HepG2 (cell line): ENCODE data around the gene CDK11B. TPM values are rescaled to one million over a fixed set of nuclear protein-coding genes. Genes with fewer than 3 reads are reported as not detected.

ENCODE experiments used
- AHDC1 ChIP-seq: sonication (generic); formaldehyde crosslinking; IDR thresholded peaks from 2 replicates; pipeline ENCODE4 v1.5.1; 2020; ENCODE audit warnings: mild to moderate bottlenecking, missing genetic modification reagents, borderline replicate concordance
- BHLHE40 ChIP-seq: IDR thresholded peaks from 2 replicates; pipeline ENCODE4 v1.6.1; 2011; ENCODE audit warnings: low read length, improper control_type of control experiment
- FOXJ3 ChIP-seq: sonication (generic); formaldehyde crosslinking; IDR thresholded peaks from 2 replicates; pipeline ENCODE4 v1.4.0; 2020; ENCODE audit warnings: missing genetic modification reagents, mild to moderate bottlenecking, borderline replicate concordance
- JUNB ChIP-seq: sonication (generic); formaldehyde crosslinking; IDR thresholded peaks from 2 replicates; pipeline ENCODE4 v1.8.0; 2022; ENCODE audit warnings: missing genetic modification reagents, mild to moderate bottlenecking, borderline replicate concordance
- MAFK ChIP-seq, 2 experiments: IDR thresholded peaks in 1 of 2; conservative IDR thresholded peaks in 1 of 2; 2 replicates each; pipeline ENCODE4 v1.6.1; 2011; ENCODE audit warnings: improper control_type of control experiment in 2 of 2, low read length in 2 of 2
- MBNL3 ChIP-seq: fragments of 250-450 bp; sonication (Bioruptor Pico); conservative IDR thresholded peaks from 2 replicates; pipeline ENCODE4 v1.8.0; 2022; ENCODE audit warnings: mild to moderate bottlenecking, inconsistent platforms
- MYC ChIP-seq: sonication (generic); formaldehyde crosslinking; IDR thresholded peaks from 2 replicates; pipeline ENCODE4 v1.9.0; 2021; ENCODE audit warnings: missing genetic modification reagents, borderline replicate concordance
- NFE2L2 ChIP-seq: fragments of 150-350 bp; IDR thresholded peaks from 2 replicates; pipeline ENCODE4 v1.6.1; 2014; ENCODE audit warnings: low read length
- PAF1 ChIP-seq: IDR thresholded peaks from 2 replicates; pipeline ENCODE4 v1.6.1; 2016; ENCODE audit warnings: missing genetic modification reagents, missing compliant biosample characterization
- PHF21A ChIP-seq: sonication (generic); formaldehyde crosslinking; IDR thresholded peaks from 2 replicates; pipeline ENCODE4 v1.5.0; 2020; ENCODE audit warnings: mild to moderate bottlenecking, missing genetic modification reagents
- REPIN1 ChIP-seq: sonication (generic); formaldehyde crosslinking; IDR thresholded peaks from 2 replicates; pipeline ENCODE4 v1.8.0; 2022; ENCODE audit warnings: missing genetic modification reagents, low read depth, mild to moderate bottlenecking, borderline replicate concordance
- RFXANK ChIP-seq: IDR thresholded peaks from 2 replicates; pipeline ENCODE4 v1.6.1; 2016
- SRSF9 ChIP-seq: fragments of 200-400 bp; formaldehyde crosslinking; IDR thresholded peaks from 2 replicates; pipeline ENCODE4 v1.6.1; 2018; ENCODE audit warnings: borderline replicate concordance, mild to moderate bottlenecking, low read depth, low read length; ENCODE audit not compliant: insufficient read depth, poor library complexity, severe bottlenecking
- TCF7 ChIP-seq: sonication (generic); IDR thresholded peaks from 2 replicates; pipeline ENCODE4 v1.6.1; 2016; ENCODE audit warnings: antibody characterized with exemption, low read depth
- TERF1 ChIP-seq: sonication (generic); formaldehyde crosslinking; IDR thresholded peaks from 2 replicates; pipeline ENCODE4 v1.8.0; 2022; ENCODE audit warnings: mild to moderate bottlenecking, missing genetic modification reagents, moderate library complexity
- THAP11 ChIP-seq: IDR thresholded peaks from 2 replicates; pipeline ENCODE4 v1.6.1; 2016; ENCODE audit warnings: missing biosample characterization, missing genetic modification reagents
- ZBTB3 ChIP-seq: sonication (generic); formaldehyde crosslinking; IDR thresholded peaks from 2 replicates; pipeline ENCODE4 v1.4.0; 2020; ENCODE audit warnings: low read depth, mild to moderate bottlenecking, moderate library complexity, missing genetic modification reagents, borderline replicate concordance
- ZFP37 ChIP-seq: sonication (generic); formaldehyde crosslinking; IDR thresholded peaks from 2 replicates; pipeline ENCODE4 v1.4.0; 2020; ENCODE audit warnings: missing genetic modification reagents, borderline replicate concordance
- ZMYM4 ChIP-seq: sonication (generic); formaldehyde crosslinking; IDR thresholded peaks from 2 replicates; pipeline ENCODE4 v1.8.1; 2023; ENCODE audit warnings: mild to moderate bottlenecking, missing genetic modification reagents
- ZNF333 ChIP-seq: sonication (generic); formaldehyde crosslinking; IDR thresholded peaks from 2 replicates; pipeline ENCODE4 v1.4.0; 2020; ENCODE audit warnings: mild to moderate bottlenecking, missing genetic modification reagents, borderline replicate concordance
- ZNF597 ChIP-seq: sonication (generic); formaldehyde crosslinking; IDR thresholded peaks from 2 replicates; pipeline ENCODE4 v1.5.0; 2020; ENCODE audit warnings: missing genetic modification reagents
- polyA plus RNA-seq, 8 experiments: library from polyadenylated mRNA; depleted of rRNA in 3 of 8; stranded (reverse) in 7 of 8; unstranded in 1 of 8; fragments of >200 nt; fragmentation: Illumina TruSeq in 4 of 8; extraction: Trizol in 4 of 8; gene quantifications; 2 replicates each; pipeline versions ENCODE4 v1.2.1 to v1.2.3, GENCODE V29; 2011 to 2016; ENCODE audit warnings: low read depth in 4 of 8, missing spikeins in 1 of 8, mixed read lengths in 1 of 8; ENCODE audit not compliant: insufficient read depth in 1 of 8
- total RNA-seq, 5 experiments: library from RNA; depleted of rRNA; stranded (reverse); fragments of >200 nt; fragmentation: Illumina TruSeq; extraction: Trizol; gene quantifications; 2 replicates each; pipeline ENCODE4 v1.2.3, GENCODE V29; 2016; ENCODE audit warnings: low read depth in 1 of 5

Gene CDK11B
- total and polyA plus RNA-seq, 2 of the 13 experiments (the other 11 are each of a cell fraction or from before 2014, with no cell fraction given): 3.6 to 15.1 TPM

- TF ChIP-seq AHDC1 (CRISPR knock-in tag): 0 out of 2 replicates have a peak, but pooled peaks have one; percentile 27
- TF ChIP-seq NFE2L2: no peak
- TF ChIP-seq ZFP37 (CRISPR knock-in tag): no peak
- no peak for TF ChIP-seq MAFK (conservative IDR thresholded peaks at IDR 0.05 in 1 of 2, IDR thresholded peaks at IDR 0.05 in 1 of 2; ENCODE audit: low read length in 2 of 2)
- no peak for TF ChIP-seq ZNF597 (CRISPR knock-in tag)
- TF ChIP-seq MYC (CRISPR knock-in tag): peak; percentile 89
- TF ChIP-seq SRSF9: no peak
- TF ChIP-seq PAF1: no peak
- peak; percentile 35; the same call in 1 of the 2 replicates for TF ChIP-seq ZMYM4
- peak; percentile 60; the same call in 1 of the 2 replicates for TF ChIP-seq ZNF333 (CRISPR knock-in tag)
- peak; percentile 72 for TF ChIP-seq THAP11
- 0 out of 2 replicates have a peak, but pooled peaks have one; percentile 4 for TF ChIP-seq FOXJ3 (CRISPR knock-in tag)
- TF ChIP-seq BHLHE40: 0 out of 2 replicates have a peak, but pooled peaks have one; percentile 4
- TF ChIP-seq TCF7: peak; percentile 64
- 0 out of 2 replicates have a peak, but pooled peaks have one; percentile 71 for TF ChIP-seq REPIN1 (CRISPR knock-in tag)
- peak; percentile 63; the same call in 1 of the 2 replicates for TF ChIP-seq PHF21A (CRISPR knock-in tag)
- TF ChIP-seq JUNB (CRISPR knock-in tag): no peak
- no peak for TF ChIP-seq MBNL3 (CRISPR knock-in tag)
- 0 out of 2 replicates have a peak, but pooled peaks have one; percentile 48 for TF ChIP-seq ZBTB3 (CRISPR knock-in tag)
- no peak for TF ChIP-seq TERF1 (CRISPR knock-in tag)
- TF ChIP-seq RFXANK (CRISPR knock-in tag): no peak
These were observed 20.0 kb upstream of the CDK11B start (continued) for GRCh38 chr1:1678581-1679380.
